RCC 7860 (cell line): Measurements from ENCODE around the gene F2RL3.
A peak's percentile ranks its signal among the peaks of the same experiment; 100 is the strongest.
"Not testable (repeated sequence)": the region's sequence is repeated elsewhere in the genome, so short reads cannot be mapped to it uniquely, and the experiment has no call there.

ENCODE experiments used
- DNase-seq: peaks from one replicate; pipeline ENCODE4 v3.0.0-alpha.2; 2015; ENCODE audit warnings: low spot score
- FAIRE-seq: peaks from 2 replicates; lab custom pipeline; 2012; peaks lifted over from hg19 to GRCh38; lab: Jason Lieb, UNC

Gene F2RL3

DNA sequence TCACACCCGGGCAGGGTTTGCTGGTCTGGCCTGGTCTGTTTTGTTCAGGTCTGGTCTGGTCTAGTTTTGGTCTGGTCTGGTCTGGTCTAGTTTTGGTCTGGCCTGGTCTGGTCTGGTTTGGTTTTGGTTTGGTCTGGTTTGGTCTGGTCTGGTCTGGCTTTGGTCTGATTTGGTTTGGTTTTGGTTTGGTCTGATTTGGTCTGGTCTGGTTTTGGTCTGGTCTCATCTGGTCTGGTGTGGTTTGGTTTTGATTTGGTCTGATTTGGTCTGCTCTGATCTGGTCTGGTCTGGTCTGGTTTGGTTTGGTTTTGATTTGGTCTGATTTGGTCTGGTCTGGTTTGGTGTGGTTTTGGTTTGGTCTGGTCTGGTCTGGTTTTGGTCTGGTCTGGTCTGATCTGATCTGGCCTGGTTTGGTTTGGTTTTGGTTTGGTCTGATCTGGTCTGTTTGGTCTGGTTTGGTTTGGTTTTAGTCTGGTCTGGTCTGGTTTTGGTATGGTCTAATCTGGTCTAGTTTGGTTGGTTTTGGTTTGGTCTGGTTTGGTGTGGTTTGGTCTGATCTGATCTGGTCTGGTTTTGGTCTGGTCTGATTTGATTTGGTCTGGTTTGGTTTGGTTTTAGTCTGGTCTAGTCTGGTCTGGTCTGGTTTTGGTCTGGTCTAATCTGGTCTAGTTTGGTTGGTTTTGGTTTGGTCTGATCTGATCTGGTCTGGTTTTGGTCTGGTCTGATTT, 14.4 kb upstream of the F2RL3 start:
- no peak for FAIRE-seq

DNA sequence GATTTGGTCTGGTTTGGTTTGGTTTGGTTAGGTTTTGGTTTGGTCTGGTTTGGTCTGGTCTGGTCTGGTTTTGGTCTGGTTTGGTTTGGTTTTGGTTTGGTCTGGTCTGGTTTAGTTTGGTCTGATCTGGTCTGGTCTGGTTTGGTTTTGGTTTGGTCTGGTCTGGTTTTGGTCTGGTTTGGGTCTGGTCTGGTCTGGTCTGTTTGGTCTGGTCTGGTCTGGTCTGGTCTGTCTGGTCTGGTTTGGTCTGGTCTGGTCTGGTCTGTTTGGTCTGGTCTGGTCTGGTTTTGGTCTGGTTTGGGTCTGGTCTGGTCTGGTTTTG, 13.9 kb upstream of the F2RL3 start:
- not testable (repeated sequence) for FAIRE-seq, DNase-seq

More for the DNA sequence above, 14.4 kb upstream of the F2RL3 start:
- no peak for DNase-seq

DNA sequence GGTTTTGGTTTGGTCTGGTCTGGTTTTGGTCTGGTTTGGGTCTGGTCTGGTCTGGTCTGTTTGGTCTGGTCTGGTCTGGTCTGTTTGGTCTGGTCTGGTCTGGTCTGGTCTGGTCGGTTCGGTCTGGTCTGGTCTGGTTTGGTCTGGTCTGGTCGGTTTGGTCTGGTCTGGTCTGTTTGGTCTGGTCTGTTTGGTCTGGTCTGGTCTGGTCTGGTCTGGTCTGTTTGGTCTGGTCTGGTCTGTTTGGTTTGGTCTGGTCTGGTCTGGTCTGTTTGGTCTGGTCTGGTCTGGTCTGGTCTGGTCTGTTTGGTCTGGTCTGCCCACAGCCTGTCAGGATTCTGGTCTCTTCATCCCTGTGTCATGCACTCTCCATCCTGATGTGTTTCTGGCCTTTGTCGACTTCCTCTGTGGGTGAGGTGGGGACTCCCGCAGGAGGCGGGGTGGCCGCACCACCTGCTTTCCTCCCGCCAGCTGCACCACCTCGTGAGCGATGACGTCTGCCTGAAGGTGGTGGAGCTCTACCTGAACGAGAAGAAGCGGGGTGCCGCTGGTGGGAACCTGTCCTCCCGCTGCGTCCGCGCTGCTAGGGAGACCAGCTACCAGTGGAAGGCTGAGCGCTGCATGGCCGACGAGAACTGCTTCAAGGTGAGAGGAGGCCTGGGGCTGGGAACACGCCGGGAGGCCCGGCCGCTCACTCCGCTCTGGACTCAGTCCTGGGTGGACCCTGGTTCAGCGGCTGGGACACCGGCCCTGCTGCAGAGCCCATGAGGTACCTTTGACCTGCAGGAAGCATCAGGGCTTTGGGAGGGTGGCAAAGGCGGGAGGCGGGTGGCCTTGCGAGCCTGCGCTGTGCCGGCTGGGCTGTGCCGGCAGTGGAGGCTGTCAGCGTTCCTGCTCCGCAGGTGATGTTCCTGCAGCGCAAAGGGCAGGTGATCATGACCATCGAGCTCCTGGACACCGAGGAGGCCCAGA, 12.9 kb upstream of the F2RL3 start:
- no peak for DNase-seq
- no peak for FAIRE-seq

DNA sequence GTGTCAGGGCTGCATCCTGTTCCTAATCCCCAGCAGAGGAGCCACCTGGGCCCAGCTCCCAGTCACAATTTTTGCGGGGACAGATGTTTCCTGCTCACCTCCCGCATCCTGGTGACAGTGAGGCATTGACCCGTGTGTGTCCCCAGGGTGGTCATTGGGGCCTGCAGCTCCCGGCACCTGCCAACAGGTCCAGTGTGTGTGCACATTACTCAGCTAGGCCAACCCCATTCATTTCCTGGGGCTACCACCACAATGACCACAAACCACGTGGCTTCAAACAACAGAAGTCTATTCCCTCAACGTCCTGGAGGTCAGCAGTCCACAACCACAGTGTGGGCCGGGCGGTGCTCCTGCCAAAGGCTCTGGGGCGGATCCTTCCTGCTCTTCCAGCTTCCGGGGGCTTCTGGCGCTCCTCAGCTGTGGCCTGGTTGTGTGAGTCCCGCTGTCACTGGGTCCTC, 11.9 kb upstream of the F2RL3 start:
- peak; percentile 73 for DNase-seq
- peak; percentile 77 for FAIRE-seq

DNA sequence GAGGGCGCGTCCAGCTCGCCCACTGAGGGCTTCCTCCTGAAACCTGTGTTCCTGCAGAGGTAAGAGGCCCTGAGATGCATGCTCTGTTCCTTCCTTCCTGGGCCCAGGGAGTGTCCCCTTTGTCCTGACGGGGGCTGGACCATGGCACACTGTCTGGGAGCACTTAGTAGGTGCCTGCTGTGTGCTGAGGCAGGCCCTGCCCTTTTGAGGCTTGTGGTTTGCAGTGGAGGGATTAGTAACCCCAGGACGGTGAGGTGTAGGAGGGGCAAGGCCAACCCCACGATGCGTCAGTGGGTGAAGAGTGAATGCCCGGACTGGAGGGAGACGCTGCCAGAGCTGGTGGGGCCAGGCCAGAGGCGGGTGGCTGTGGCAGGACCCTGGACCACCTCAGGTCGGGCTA, 11.2 kb upstream of the F2RL3 start:
- FAIRE-seq (no peak), DNase-seq (no peak)

DNA sequence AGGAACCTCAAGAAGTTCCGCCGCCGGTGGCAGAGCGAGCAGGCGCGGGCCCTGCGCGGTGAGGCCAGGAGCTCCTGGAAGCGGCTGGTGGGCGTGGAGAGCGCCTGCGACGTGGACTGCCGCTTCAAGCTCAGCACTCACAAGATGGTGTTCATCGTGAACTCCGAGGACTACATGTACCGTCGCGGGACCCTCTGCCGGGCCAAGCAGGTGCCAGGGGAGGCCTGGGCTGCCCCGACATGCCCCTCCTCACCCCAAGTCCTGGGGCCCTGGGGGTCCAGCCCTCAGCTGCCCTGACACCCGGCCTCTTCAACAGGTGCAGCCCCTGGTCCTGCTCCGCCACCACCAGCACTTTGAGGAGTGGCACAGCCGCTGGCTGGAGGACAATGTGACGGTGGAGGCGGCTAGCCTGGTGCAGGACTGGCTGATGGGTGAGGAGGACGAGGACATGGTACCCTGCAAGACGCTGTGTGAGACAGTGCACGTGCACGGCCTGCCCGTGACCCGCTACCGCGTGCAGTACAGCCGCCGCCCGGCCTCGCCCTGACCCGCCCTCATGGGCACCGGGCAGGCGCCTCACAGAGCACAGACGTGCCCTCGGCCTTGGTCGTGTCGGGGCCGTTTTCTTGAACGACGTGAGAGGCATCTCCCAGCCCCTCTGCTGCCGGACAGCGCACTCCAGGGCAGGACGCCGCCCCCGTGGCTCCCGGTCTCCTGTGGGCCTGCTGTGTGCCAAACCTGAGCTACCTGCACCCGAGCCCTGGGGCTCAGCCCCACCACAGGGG, 10.4 kb upstream of the F2RL3 start:
- DNase-seq (no peak), FAIRE-seq (no peak)

DNA sequence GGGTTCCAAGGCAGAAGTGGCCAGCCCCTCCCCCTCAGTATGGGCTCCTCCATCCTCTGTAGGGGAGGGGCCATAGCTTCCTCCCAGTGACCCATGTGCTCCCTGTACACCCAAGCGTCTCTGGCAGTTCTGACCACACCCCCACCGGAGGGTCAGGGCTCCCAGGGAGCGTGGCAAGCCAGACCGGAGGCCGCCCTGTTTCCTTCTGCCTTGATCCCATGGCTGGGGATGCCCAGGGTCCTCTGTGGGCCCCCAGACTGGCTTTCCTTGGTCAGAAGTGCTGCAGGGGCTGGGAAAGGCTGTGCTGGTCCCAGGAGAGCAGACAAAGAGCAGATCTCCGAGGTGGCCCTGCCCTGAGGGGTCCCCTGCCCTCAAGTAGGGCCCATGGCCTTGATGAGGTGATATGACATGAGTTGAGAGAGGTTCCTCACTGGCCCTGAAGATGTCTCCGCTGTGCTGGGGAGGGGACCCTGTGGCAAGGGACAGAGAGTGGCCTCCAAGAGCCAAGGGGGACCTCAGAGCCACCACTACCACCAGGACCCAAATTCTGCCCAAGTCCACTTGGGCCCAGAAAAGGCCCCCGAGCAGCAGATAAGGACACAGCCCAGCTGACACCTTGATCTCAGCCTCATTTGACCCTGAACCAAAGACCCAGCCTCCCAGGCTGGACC, 7.8 kb upstream of the F2RL3 start:
- no peak for FAIRE-seq
- no peak for DNase-seq

DNA sequence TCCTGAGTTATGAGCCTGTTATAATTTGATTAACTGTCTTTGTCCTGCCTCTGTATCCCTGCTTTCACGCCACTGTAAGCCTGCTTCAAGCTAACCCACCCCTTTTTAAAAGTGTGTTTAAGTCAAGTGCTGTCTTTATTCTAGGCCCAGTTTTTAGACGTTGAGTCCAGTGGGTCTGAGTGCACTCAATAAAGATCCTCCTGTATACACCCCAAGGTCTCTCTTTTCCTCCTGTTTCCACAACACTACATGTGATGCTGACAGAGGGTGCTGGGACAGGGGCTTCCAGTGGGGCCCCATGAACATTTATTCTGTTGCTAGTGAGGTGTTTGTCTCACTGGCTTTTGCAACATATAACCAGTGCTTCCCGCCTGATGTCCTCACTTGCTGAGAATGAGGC, 6.7 kb upstream of the F2RL3 start:
- no peak for DNase-seq
- FAIRE-seq: no peak

DNA sequence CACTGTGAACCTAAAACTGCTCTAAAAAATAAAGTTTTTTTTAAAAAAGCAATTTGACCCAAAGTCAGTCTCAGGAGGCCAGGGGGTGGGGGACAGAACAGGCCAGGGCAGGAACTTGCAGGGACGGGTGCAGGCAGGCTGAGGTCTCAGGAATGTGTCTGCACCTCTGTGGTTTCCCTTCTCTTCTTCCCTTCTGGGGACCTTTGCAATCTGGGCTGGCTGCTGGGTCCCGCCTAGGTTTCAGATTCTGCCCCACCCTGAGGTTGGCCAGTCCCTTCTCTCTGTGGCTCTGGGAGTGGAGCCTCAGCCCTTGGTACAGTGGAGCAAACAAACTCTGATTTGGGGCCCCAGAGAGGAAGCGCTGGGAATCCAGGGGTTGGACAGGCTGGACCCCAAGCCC, 5.3 kb upstream of the F2RL3 start:
- DNase-seq: no peak
- no peak for FAIRE-seq

DNA sequence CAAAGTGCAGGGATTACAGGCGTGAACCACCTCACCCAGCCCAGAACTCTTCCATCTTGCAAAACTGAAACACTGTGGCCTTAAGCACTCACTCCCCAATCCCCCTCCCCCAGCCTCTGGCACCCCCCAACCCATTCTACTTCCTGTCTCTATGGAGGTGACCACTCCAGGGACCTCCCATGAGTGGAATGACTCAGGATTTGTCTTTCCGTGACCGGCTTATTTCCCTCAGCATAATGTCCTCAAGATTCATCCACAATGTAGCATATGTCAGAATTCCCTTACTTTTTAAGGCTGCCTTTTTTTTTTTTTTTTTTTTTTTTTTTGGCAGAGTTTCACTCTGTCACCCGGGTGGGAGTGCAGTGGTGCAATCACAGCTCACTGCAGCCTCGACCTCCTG, 3.6 kb upstream of the F2RL3 start:
- no peak for FAIRE-seq
- no peak for DNase-seq

DNA sequence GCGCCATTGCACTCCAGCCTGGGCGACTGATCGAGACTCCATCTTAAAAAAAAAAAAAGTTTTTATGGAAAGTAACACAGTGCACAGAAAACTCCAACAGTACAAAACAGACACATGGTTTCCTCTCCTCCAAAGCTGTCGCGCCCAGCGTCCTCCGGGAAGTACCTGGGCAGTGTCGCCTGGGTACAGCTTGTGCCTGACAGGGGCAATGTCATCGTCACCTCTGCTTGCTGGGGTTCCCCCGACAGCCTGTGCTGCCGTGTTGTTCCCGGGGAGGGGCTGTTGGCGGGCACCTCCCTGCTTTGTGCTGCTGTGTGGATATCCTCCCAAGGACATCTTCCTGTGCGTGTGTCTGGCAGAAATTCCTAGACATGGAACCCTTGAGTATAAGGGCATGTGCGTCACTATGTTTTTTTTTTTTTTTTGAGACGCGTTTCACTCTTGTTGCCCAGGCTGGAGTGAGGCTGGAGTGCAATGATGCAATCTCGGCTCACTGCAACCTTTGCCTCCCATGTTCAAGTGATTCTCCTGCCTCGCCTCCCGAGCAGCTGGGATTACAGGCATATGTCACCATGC, 2.4 kb upstream of the F2RL3 start:
- DNase-seq (no peak), FAIRE-seq (no peak)

DNA sequence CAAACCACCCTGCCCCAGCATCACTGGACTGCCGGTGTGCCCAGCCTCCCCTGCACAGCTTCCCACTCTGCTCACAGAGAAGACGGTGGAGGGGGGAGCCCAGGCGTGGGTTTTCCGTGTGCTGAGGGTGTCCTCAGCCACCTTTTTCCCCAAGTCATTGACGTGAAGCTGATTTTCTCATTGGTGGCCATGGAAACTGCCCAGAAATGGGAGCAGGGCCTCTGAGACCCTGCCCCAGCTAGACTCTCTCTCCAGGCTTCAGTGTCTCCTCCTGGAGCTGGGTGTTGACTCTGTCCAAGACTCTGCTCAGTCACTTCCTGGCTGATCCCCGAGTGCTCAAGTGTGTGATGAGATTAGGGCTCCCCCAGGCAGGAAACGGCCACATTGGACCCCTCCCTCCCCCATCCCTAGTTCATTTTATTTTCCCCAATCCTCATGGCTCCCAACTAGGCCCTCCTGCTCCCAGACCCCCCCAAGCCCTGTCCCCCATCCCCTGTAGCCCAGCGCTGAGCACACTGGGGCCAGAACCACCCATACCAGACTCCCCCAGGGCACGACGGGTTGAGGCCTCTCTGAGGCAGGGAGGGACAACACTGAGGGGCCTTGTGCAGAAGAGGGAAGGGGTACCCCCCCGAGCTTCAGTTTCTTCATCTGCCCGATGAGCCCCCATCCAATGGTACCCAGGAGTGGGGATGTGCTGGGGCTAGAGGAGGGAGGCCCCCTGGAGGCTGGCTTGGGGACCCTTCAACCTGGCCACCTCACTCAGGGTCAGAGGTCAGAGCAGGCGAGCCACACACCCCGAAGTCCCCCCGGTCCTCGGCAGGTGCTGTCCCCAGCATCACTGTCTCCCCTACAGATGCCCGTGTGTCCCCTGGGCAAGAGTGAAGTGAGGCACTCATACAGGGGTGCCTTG, 1.2 kb upstream of the F2RL3 start:
- FAIRE-seq: no peak
- no peak for DNase-seq

DNA sequence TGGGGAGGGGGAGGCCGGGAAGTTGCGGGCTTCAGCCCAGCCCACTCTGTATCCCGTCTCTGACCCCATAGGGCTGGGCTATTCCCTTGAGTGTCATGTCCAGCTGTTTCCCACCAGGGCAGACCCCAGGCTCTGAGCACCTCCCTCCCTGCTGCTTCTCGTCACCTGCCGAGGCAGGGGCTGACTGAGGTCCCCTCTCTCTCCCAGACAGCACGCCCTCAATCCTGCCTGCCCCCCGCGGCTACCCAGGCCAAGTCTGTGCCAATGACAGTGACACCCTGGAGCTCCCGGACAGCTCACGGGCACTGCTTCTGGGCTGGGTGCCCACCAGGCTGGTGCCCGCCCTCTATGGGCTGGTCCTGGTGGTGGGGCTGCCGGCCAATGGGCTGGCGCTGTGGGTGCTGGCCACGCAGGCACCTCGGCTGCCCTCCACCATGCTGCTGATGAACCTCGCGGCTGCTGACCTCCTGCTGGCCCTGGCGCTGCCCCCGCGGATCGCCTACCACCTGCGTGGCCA, 625 bp downstream of the F2RL3 start:
- DNase-seq: no peak
- FAIRE-seq: no peak

DNA sequence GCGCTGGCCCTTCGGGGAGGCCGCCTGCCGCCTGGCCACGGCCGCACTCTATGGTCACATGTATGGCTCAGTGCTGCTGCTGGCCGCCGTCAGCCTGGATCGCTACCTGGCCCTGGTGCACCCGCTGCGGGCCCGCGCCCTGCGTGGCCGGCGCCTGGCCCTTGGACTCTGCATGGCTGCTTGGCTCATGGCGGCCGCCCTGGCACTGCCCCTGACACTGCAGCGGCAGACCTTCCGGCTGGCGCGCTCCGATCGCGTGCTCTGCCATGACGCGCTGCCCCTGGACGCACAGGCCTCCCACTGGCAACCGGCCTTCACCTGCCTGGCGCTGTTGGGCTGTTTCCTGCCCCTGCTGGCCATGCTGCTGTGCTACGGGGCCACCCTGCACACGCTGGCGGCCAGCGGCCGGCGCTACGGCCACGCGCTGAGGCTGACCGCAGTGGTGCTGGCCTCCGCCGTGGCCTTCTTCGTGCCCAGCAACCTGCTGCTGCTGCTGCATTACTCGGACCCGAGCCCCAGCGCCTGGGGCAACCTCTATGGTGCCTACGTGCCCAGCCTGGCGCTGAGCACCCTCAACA, 1.2 kb downstream of the F2RL3 start:
- DNase-seq: no peak
- FAIRE-seq: no peak

DNA sequence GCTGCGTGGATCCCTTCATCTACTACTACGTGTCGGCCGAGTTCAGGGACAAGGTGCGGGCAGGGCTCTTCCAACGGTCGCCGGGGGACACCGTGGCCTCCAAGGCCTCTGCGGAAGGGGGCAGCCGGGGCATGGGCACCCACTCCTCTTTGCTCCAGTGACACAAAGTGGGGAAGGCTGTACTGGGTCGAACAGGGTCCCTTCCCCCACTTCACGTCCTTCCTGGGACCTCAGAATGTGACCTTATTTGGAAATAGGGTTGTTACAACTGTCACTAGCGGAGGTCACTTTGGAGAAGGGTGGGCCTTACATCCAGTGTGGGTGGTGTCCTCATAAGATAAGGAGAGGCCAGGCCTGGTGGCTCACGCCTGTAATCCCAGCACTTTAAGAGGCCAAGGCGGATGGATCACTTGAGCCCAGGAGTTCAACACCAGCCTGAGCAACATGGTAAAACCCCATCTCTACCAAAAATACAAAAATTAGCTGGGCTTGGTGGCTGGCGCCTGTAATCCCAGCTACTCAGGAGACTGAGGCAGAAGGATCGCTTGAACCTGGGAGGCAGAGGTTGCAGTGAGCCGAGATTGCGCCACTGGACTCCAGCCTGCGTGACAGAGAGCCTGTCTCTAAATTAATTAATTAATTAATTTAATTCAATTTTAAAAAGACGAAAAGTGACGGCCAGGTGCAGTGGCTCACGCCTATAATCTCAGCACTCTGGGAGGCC, 1.8 kb downstream of the F2RL3 start:
- DNase-seq (no peak), FAIRE-seq (no peak)

DNA sequence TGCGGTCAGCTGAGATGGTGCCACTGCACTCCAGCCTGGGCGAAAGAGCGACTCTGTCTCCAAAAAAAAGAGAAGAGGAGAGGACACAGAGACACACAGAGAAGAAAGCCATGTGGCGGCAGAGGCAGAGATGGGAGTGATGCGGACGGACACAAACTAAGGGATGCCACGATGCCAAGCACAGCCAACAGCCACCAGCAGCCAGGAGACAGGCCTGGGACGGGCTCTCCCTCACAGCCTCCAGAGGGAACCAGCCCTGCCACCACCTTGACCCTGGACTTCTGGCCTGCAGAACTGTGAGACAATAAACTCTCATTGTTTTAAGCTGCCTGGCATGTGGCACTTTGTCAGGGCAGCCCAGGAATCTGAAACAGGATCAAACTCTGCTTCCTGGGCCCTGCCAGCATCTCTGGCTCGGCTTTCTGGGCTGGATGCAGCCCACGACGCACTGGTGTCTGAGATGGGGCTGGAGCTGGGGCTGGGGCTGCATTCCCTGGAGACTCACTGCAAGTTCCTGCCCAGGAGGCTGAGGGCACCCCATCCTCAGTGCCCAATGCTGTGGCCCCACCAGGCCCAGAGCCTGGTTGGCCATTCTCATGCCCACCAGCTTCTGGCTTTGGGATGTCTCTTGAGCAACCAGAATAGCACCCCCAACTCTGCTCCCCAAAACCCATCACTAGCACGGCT, 3.0 kb downstream of the F2RL3 start:
- DNase-seq: no peak

DNA sequence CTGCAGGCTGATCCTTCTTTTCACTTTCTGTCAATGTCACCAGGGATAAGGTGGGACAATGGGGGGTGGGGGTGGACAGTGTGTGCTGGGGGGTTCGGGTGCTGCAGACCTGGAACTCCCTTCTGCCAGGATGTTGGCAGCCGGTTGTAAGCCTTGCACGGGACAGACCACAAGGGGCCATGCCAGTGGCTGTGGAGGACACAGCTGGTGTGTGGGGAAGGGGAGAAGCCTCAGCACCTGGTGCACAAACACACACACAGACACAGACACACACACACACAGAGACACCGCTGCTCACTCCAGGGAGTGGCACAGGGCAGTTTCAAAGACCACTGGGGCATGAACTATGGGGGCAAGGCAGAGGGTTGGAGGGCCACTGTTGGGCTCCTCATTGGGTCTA, 3.6 kb downstream of the F2RL3 start:
- FAIRE-seq (no peak), DNase-seq (no peak)

More for the DNA sequence above, 3.0 kb downstream of the F2RL3 start:
- FAIRE-seq: no peak
